ENCODE measurements around the gene VPS4A.

DNA sequence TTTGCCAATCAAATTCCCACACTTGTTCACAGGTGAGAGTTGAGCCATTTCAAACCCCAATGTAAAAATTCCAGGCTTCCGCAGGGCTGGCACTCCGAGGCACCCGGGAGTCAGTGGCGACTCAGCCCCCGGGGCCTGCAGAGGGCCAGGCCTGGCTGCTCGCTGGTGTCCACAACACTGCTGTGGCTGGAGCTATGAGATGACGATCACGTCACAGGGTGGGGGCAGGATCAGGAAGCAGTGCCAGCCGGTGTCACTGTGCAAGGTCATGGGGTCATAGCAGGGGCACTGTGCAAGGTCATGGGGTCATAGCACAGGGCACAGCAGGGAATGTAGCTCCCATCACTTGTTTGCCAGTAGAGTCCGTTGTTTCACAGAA is 7.8 kb downstream of the VPS4A start:
- TF ChIP-seq POLR2AphosphoS5 (IDR thresholded peaks at IDR 0.05; ENCODE audit: low read depth, low read length) (no peak), TAF1 (IDR thresholded peaks at IDR 0.05; ENCODE audit: borderline replicate concordance, insufficient read depth, low read length) (no peak)
- TF ChIP-seq, protein P1, sequence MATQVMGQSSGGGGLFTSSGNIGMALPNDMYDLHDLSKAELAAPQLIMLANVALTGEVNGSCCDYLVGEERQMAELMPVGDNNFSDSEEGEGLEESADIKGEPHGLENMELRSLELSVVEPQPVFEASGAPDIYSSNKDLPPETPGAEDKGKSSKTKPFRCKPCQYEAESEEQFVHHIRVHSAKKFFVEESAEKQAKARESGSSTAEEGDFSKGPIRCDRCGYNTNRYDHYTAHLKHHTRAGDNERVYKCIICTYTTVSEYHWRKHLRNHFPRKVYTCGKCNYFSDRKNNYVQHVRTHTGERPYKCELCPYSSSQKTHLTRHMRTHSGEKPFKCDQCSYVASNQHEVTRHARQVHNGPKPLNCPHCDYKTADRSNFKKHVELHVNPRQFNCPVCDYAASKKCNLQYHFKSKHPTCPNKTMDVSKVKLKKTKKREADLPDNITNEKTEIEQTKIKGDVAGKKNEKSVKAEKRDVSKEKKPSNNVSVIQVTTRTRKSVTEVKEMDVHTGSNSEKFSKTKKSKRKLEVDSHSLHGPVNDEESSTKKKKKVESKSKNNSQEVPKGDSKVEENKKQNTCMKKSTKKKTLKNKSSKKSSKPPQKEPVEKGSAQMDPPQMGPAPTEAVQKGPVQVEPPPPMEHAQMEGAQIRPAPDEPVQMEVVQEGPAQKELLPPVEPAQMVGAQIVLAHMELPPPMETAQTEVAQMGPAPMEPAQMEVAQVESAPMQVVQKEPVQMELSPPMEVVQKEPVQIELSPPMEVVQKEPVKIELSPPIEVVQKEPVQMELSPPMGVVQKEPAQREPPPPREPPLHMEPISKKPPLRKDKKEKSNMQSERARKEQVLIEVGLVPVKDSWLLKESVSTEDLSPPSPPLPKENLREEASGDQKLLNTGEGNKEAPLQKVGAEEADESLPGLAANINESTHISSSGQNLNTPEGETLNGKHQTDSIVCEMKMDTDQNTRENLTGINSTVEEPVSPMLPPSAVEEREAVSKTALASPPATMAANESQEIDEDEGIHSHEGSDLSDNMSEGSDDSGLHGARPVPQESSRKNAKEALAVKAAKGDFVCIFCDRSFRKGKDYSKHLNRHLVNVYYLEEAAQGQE (IDR thresholded peaks at IDR 0.05; ENCODE audit: insufficient read depth in 1 of 2, low read depth in 2 of 2, low read length in 2 of 2): no peak
